ENCODE results near the gene PLCD1. TPM values are rescaled to one million over a fixed set of nuclear protein-coding genes. Genes with fewer than 3 reads are reported as not detected.

Gene PLCD1
- total and polyA plus RNA-seq, 2 of the 13 experiments (the other 11 are each of a cell fraction or from before 2014, with no cell fraction given) = 10.1 to 12.4 TPM

GRCh38 chr3:37995652-37996641 is 33.5 kb downstream of the PLCD1 start:
- CTCF ChIA-PET (ENCODE audit: low intra/inter-chr PET ratio, low total read pairs) = interaction anchor here (1.5 to 1.8 kb wide), 2 partner anchors 21 to 141 kb away, joined by 6 to 10 read pairs; no protein-coding TSS in a partner anchor
- peaks cover 76% of the 10 kb centered on the region for H3K4me1 ChIP-seq (ENCODE audit: insufficient read depth, low read length)
- H3K9ac ChIP-seq (ENCODE audit: insufficient read depth, low read depth, low read length) = no peak overlapping the region
- H4K20me1 ChIP-seq (ENCODE audit: insufficient read depth, low read length) = no peaks in the 10 kb centered on the region
- H3K36me3 ChIP-seq (replicated peaks in 1 of 2; ENCODE audit: control insufficient read depth in 1 of 2, insufficient read depth in 2 of 2, low read length in 2 of 2) = no peaks in the 10 kb centered on the region
- no peak for ATAC-seq
- no peaks in the 10 kb centered on the region for H3K79me2 ChIP-seq (ENCODE audit: insufficient read depth, low read length)
- POLR2A ChIA-PET = interaction anchor here (1.0 to 1.5 kb wide), 4 partner anchors 9 to 169 kb away, joined by 3 to 5 read pairs (median 4); partner anchors contain the start of gene OXSR1
- intact Hi-C loops (cut with micrococcal nuclease; ENCODE audit: unreplicated experiment) = no loop called here
- no peak overlapping the region for H3K27ac ChIP-seq (ENCODE audit: extremely low read length, insufficient read depth, low read length)
- BruUV-seq (replicated peaks) = no TSS peak
- H3K27me3 ChIP-seq (ENCODE audit: control insufficient read depth in 1 of 2, insufficient read depth in 2 of 2, low read length in 2 of 2) = peaks cover 0 to 26% of the 10 kb centered on the region in 2 experiments; a peak in 2 of 5 replicates
- peak; percentile 58 for FAIRE-seq
- no peak overlapping the region for H2AFZ ChIP-seq (ENCODE audit: low read length)
- no peak overlapping the region for H3K4me3 ChIP-seq (replicated peaks in 1 of 3; ENCODE audit: insufficient read depth in 1 of 3, low read depth in 2 of 3, low read length in 3 of 3)
- 20% methylated on average over 7 of the region's 10 CpGs for WGBS (ENCODE audit: low lambda C conversion rate)
- H3K9me3 ChIP-seq (ENCODE audit: low read length) = no peaks in the 10 kb centered on the region
- H3K4me2 ChIP-seq (ENCODE audit: low read depth, low read length) = no peak overlapping the region; the same call in 1 of the 2 replicates
- in situ Hi-C loops (cut with HindIII; ENCODE audit: extremely low pct_ligation_motif_present, low pct_unique_long_range_greater_than_20kb) = no loop called here
- DNase-seq (ENCODE audit: low spot score) = peak; percentile 39
- 0 out of 2 replicates have a peak, but pooled peaks have one; percentile 20 for TF ChIP-seq ZNF609 (CRISPR knock-in tag; IDR thresholded peaks at IDR 0.05; ENCODE audit: borderline replicate concordance)
- no peak for TF ChIP-seq U2AF2 (IDR thresholded peaks at IDR 0.05; ENCODE audit: low read depth, low read length)
- no peak for TF ChIP-seq MEIS1 (CRISPR knock-in tag; IDR thresholded peaks at IDR 0.05; ENCODE audit: borderline replicate concordance)
- no peak for TF ChIP-seq ZNF788 (CRISPR knock-in tag; IDR thresholded peaks at IDR 0.05; ENCODE audit: borderline replicate concordance)
- TF ChIP-seq SP5 (CRISPR knock-in tag; IDR thresholded peaks at IDR 0.05; ENCODE audit: borderline replicate concordance, low read depth) = peak; percentile 23; the same call in 1 of the 2 replicates
- no peak for TF ChIP-seq AKAP8 (CRISPR knock-in tag; IDR thresholded peaks at IDR 0.05)
- no peak for TF ChIP-seq ZNF253 (CRISPR knock-in tag; IDR thresholded peaks at IDR 0.05; ENCODE audit: borderline replicate concordance)
- peak; percentile 61 for TF ChIP-seq SOX5 (CRISPR knock-in tag; IDR thresholded peaks at IDR 0.05; ENCODE audit: borderline replicate concordance)
- no peak for TF ChIP-seq CBX5 (CRISPR knock-in tag; IDR thresholded peaks at IDR 0.05; ENCODE audit: borderline replicate concordance)
- TF ChIP-seq JDP2 (CRISPR knock-in tag; IDR thresholded peaks at IDR 0.05; ENCODE audit: borderline replicate concordance) = no peak
- TF ChIP-seq CAMTA2 (CRISPR knock-in tag; IDR thresholded peaks at IDR 0.05; ENCODE audit: borderline replicate concordance) = no peak
- peak; percentile 39; the same call in 1 of the 2 replicates for TF ChIP-seq HDAC2 (CRISPR knock-in tag; IDR thresholded peaks at IDR 0.05)
- TF ChIP-seq CTCF (CRISPR knock-in tag; IDR thresholded peaks at IDR 0.05) = peak; percentile 38; the same call in 1 of the 2 replicates
- TF ChIP-seq MED8 (CRISPR knock-in tag; IDR thresholded peaks at IDR 0.05; ENCODE audit: insufficient replicate concordance) = no peak
- TF ChIP-seq MAX (IDR thresholded peaks at IDR 0.05) = peak; percentile 94
- TF ChIP-seq ZFP41 (CRISPR knock-in tag; IDR thresholded peaks at IDR 0.05; ENCODE audit: borderline replicate concordance) = no peak

All from HepG2 (cell line).